ENCODE results near the gene TNS4.

Gene TNS4

DNA sequence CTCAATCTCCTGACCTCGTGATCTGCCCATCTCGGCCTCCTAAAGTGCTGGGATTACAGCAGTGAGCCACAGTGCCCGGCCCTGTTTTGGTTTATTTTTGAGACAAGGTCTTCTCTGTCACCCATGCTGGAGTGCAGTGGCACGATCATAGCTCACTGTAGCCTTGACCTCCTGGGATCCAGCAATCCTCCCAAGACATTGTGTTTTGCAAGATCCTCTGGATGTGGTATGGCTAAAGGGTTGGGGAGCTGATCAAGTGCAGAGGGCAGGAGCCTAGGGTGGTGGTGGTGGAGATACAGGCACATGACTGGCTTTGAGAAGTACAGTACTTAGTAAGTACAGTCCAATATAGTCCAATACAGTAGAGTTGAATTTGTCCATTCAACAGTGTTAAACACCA is 16.6 kb upstream of the TNS4 start:
- no peak for DNase-seq (ENCODE audit: low spot score)

DNA sequence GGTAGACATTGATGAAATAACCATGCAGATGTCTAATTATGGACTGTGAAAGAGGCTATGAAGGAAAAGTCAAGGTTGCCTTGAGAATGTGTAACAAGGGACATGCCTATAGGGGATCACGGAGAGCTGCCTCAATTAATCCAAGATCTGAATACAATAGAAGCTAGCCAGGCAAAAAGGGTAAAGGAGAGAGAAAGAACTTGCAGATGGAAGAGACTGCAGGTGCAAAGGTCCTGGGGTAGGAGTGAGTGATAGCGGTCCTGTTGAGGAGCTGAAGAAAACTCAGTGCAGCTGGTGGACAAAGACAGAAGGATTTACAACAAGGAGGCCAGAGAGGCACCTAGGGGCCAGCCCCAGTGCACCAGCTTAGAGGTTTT is 15.9 kb upstream of the TNS4 start:
- no peak for DNase-seq (ENCODE audit: low spot score)

DNA sequence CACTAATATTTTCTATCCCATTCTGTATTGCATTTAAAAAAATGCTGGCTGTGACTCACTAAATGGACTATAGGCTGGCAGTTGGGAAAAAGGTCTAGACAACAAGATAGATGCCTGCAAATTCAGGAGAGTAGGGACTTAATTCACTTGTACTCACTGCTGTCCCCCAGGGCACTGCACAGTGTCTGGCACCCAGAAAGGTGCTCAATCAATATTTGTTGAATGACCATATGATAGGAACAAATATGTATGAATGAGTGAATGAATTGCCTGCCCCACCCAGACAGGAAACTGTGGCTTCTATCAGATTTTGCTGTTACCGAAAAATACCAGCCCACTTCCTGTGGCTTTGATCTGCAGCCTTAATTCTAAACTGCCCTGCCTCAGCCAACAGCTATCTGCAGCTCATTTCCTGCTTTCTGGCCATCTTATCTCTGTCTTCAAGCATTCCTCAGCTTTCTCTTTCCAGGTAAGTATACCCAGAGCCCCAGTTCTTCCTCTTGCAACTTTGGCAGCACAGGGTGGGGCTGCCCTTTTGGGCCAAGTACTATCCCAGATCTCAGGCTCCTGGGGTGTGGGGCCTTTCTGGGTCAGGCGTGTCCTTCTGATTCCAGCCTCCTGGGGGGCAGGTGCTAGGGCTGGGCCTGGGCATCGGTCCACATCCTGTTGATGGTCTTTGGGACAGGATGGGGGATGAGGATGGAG is 15.3 kb upstream of the TNS4 start:
- no peak for DNase-seq (ENCODE audit: low spot score)

DNA sequence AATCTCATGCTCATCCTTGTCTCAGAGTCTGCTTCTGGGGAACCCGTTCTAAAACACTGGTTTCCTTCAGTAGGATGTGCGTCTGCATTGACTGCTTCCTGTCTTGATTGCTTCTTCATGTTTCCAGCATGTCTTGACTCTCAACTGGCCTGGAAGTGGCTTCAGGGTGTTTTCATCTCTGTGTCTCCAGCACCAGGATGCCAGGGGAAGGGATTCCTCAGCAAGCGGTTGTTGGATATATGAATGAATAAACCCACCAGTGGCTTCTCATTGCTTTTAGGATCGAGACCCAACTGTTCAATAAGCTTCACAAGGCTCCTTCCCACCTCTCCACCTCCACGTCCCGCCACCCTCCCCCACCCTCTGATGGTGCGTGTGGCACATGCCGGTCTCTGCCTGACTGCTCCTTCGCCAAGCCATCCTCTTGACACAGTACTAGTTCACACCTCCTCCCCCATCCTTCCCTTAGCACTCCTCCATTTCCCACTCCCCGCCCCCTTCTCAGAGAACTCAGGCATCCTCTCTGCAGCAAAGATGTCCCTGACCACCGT is 14.1 kb upstream of the TNS4 start:
- DNase-seq (ENCODE audit: low spot score) = no peak

DNA sequence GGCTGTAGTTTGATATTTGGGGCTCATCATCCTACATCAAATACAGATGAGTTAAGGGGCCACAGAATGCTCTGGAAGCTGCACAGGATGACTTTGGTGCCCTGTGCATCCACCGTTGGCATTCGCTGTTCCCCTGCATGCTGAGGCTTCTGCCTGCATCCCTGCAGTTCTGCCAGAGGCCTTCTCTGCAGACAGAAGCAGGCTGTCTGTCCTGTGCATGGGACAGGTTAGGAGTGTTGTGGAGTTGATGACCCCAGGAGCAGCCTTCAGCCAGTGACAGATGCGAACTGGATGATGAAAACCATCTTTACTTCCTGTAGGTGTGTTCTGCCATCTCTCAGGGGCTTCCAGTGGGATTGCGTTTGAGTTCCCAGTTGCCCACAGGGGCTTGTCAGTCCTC is 13.6 kb upstream of the TNS4 start:
- DNase-seq (ENCODE audit: low spot score) = no peak

DNA sequence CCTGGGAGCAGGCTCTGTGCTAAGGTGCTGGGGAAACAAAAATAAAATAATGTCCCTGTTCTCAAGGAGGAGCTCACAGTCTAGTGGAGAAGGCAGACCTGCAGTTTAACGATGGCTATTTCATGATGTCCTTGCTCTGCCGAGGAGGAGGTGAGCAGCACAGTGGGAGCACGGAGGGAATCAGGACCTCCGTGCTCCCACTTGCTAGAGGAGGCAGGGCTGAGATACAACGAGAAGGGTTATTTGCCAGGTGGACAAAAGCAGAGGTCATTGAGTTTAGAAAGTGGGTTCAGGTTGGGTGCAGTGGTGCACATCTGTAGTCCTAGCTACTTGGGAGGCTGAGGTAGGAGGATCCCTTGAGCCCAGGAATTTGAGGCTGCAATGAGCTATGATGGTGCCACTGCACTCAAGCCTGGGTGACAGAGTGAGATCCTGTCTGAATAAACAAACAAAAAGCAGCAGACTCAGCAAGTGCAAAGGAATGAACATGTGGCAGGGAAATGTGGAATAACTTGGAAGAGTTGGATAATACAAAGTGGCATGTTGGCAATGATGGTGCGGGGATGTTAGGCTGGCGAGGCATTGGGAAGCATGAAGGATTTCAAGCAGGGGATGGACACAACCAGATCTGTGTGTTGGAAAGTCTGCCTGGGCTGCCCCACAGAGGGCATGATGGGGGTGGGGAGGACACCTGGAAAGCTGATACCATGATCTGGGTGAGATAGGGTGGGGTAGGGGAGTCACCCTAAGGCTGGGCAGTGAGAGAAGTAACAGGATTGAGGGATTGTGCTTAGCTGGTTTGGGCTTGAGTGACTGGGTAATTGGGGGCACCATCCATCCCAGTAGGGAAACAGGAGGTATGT is 12.8 kb upstream of the TNS4 start:
- DNase-seq (ENCODE audit: low spot score) = no peak

DNA sequence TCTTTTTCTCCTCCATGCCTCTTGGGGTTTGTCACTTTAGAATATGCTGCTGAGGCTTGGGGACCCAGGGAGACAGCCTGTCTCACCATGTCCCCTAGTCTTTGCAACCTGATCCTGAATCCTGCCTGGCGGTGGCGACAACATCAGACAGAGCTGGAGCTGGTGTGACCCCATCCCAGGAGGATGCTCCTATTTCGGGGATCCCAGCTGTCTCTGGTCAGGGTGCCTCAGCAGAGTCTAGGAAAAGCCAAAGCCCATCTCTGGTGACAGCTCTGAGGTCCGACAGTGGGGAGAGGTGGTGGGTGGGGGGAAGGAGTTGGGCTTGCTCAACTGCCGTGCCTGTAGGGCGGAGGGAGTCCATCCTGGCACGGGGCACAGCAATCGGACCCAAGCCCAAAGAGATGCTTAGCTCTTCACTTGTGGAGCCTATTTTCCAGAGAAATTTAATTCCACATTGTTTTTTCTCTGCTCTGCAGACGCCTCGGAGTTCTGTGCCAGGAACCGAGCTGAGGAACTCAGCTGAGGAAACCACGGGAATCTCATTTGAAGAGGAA is 10.3 kb upstream of the TNS4 start:
- no peak for DNase-seq (ENCODE audit: low spot score)

DNA sequence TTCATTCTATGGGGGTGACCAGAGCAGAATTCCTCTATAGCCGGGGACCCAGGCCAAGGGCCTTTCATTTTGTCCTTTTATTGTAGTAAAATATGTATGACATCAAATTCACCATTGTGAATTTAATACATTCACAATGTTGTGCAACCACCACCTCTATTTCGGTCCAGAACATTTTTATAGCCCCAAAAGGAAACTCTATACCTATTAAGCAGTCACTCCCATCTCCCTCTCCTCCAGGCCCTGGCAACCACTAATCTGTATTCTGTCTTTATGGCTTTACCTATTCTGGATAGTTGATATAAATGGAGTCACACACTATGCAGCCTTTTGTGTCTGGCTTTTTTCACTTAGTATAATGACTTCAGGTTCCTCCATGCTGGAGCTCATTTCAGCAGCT is 9.7 kb upstream of the TNS4 start:
- DNase-seq (ENCODE audit: low spot score) = no peak

DNA sequence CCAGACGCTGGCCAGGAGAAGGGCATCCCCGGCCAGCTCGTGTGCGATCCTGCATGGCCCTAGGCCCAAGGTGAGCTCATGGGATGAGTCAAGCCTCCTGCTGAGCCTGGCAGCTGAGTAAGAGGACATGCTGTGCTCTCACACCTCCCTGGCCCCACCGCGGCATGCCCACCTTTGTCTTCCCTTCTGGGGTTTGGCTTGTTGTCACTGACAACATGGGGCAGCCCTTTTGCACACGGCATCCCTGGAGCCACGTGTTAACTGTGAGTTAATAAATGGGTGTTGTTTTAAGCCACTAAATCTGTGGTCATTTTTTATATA is 8.9 kb upstream of the TNS4 start:
- DNase-seq (ENCODE audit: low spot score) = no peak

DNA sequence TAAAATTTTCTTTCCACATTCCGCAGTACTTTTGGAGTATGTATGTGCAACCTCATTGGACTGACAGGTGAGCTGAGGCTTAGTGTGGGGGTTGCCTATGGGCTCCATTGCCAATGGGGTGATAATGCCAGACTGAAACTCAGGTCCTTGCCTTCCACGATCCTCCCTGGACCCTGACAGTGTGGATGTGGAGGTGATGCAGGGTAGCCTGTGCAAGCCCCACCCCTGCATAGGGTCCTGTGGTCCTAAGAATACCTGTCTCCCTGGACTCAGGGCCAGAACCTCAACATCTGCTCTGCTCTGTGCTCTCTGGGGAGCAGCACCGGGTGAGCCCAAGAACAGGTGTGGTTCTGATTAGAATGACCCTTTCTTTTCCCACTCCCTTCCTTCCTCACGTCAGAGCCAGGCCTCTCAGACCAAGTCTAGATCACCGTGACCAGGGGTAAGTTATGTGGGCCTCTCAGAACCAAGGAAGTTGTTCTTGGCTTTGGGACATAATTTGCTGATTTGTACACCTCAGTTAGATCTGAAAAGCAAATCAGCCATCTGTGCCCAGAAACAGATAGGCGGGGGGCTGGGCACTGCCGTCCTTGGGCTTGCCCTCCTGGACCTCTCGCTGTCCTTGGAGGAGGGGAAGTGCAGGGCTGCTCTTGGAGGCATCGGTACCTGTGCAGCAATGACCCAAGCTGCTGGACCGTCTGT is 8.4 kb upstream of the TNS4 start:
- no peak for DNase-seq (ENCODE audit: low spot score)

DNA sequence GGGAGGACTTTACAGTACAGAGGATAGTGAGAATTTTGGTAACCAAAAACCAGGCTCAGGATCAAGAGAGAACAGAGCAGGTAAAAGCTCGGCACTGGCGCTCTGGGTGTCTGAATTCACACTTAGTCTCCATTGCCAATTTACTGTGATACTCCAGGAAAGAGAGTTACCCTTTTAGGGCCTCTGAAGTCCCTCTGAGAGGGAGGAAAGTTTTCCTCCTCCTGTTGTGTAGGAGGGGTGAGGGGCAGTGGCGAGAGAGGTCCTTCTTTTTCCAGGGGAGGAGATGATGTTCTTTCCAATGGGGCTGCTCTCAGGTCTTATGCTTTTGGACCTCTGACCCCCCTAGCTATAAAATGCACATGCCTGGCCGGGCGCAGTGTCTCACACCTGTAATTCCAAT is 5.4 kb upstream of the TNS4 start:
- DNase-seq (ENCODE audit: low spot score) = no peak

DNA sequence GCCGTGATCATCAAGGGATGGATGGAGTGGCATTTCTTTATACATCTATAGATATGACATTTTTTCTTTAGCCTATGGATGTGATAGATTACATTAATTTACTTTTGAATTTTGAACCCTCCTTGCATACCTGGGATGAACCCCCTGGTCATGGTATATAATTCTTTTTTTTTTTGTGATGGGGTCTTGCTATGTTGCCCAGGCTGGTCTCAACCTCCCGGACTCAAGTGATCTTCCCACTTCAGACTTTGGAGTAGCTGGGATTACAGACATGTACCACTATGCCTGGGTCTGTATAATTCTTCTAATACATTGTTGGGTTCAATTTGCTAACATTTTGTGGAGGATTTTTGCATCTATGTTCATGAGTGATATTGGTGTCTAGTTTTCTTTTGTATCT is 1.7 kb upstream of the TNS4 start:
- no peak for DNase-seq (ENCODE audit: low spot score)

DNA sequence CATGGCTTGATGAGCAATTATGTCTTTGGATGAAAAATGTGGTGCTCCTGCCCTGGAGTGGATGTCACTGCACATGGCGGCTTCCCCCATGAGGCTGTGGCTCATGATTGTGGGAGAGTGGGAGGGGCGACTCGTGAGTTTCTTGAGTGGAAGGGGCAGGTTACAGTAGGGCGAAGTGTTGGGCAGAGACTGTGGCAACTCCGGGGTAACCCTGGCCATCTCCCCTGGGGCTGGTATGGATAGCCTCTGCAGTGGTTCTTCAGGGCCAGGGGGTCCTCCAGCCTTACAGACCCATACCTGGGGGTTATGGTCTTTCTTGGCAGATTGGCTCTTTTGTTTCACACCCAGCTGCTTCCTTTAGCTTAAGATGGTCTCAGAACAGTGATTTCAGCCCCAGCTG is 1.3 kb upstream of the TNS4 start:
- DNase-seq (ENCODE audit: low spot score) = no peak

DNA sequence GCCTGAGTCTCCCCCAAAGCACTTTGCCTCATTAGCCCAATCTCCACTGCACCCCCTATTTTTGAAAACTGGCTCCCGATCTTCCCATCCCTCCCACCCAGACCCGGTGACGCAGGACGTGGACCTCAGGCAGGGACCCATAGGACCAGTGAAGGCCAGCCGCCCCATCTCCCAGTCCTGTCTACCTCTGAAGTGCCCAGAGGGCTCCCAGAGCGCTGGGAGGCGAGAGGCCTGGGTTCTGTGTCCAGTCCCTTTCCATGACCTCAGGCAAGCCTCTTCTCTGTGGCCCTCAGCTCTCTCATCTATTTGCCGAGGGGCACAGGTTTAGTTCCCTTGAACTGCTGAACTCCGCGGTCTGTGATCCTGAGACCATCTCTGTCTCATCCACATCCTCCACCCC is 714 bp downstream of the TNS4 start:
- DNase-seq (ENCODE audit: low spot score) = no peak

DNA sequence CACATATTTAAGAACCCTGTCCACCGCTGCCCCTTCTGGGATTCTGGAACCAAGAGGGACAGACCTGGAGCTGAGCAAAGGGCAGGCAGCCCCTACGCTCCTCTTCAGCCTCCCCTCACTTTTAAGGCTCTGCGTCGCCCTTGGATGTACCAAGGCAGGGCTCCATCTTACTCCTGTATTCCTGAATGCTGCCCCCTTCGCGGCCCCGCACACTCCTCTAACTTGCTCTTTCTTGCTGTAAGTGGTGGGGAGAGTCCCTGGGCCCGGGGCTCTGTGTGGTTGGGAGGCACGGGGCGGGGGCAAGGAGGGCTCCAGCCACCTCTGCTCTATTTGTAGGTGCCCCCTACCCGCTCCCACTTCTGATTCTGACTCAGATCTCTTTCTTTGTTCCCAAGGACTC is 1.2 kb downstream of the TNS4 start:
- DNase-seq (ENCODE audit: low spot score) = no peak

DNA sequence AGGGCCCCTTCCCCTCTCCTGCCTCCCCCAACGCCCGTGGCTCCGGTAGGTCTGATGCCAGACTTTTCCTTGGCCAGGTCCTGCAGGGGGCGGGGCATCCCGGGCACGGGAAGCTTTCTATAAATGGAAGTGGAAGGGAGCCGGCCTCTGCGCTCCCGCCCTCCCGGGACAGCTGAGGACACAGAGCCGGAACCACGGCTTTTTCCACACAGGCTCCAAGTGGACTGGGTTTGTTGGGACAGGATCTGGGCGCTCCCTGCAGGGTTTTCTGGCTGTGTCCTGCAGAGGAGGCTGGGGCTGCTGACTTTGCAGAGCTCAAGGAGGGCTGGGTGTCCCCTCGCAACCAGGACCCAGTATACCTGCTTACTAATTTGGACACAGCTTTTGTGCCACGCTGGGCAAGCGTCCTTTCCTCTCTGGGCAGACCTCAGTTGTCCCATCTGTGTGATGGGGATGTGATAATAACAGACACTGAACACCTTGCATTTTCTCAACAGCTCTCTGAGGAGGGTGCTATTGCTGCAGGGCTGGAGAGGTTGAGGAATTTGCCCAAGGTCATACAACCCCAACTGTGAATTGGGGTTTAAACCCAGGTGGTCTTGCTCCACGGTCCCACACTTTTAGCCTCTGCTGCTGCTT is 1.8 kb downstream of the TNS4 start:
- DNase-seq (ENCODE audit: low spot score) = no peak

DNA sequence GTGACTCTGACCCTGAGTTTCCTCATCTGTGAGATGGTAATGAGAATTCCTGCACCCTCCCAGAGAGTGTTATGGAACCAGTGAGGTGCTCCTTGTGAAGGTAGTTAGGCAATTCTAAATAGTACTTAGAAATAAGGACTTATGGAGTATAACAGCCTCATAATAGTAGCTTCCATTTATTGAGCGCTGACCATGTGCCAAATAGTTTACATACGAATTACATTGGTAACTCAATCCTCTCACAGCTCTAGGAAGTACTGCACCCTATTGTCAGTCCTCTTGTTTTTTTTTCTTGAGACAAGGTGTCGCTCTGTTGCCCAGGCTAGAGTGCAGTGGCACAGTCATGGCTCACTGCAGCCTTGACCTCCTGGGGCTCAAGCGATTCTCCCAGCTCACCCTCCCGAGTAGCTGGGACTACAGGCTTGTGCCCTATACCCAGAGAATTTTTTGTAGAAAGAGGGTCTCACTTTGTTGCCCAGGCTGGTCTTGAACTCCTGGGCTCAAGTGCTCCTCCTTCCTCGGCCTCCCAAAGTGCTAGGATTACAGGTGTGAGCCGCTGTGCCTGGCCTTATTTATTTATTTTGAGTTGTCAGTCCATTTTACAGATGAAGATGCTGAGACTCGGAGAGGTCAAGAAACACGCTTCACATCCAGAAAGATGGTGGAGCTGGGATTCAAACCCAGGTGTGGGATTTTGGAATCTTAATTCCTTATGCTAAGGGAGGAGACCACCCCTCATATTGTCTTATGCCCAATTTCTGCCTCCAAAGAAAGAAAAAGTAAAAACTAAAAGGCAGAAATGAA is 2.9 kb downstream of the TNS4 start:
- DNase-seq (ENCODE audit: low spot score) = no peak

DNA sequence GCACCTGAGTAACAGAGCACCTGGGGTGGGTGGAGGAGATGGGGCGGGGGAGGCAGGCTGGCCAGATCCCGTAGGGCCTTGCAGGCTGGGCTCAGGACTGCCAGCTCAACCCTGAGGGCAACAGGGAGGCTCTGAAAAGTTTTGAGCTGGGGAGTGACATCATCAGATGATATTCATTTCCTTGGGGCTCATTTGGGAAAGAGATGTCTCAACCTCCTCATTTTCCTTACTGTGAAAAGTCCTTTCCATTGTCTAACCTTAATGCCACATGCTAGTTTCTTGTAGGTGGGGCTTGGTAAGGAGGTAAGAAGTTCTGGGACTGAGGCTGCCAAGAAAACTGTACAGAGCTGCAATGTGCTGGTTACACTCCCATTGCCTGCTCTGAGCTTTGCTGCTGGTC is 3.7 kb downstream of the TNS4 start:
- no peak for DNase-seq (ENCODE audit: low spot score)

DNA sequence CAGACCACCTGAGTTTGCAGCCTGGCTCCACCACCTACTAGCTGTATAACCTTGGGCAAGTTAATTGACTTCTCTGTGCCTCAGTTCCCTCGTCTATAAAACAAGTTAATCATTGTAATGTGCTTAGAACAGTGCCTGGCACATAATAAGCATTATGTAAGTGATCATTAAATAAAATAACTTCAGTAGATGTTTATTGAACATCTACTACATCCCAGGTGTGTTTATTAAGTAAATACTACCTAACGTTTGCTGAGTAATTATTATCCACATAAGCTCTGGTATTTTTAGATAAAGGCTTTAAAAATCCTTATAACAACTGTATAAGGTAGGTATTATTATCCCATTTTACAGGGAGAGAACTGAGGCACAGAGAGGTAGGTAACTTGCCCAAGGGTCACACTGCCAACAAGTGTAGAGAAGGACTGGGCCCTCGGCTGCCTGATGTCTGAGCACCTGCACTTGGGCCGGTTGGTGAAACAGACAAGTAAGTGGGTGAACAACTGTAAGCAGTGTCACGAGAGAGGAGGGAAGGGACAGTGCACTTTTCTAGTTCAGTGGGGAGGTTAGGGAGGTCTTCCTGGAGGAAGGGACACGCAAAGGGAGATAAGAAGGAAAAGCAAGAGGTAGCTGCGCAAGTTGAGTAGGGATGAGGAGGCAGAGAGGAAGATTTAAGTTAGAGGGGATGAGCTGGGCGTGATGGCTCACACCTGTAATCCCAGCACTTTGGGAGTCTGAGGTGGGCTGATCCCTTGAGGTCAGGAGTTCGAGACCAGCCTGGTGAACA is 4.6 kb downstream of the TNS4 start:
- DNase-seq (ENCODE audit: low spot score) = no peak

DNA sequence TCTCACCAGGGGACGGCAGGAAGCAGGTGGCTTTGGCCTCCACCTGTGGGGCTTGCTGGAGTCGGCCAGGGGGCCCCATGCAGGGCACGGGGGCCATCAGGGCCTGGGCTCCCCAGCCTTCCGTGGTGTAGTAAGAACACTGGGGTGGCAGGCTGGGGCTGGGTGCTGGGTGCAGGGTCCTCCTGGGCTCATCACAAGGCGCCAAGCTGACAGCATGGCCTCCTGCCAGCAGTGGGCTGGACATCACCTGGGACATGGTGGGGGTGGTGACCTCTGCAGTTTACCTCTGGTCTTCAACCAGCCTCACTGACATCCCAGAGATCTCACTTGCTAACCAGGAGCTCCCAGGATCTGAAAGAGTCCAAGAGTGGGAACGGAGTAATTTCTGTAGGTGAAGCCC is 5.3 kb downstream of the TNS4 start:
- no peak for DNase-seq (ENCODE audit: low spot score)

DNA sequence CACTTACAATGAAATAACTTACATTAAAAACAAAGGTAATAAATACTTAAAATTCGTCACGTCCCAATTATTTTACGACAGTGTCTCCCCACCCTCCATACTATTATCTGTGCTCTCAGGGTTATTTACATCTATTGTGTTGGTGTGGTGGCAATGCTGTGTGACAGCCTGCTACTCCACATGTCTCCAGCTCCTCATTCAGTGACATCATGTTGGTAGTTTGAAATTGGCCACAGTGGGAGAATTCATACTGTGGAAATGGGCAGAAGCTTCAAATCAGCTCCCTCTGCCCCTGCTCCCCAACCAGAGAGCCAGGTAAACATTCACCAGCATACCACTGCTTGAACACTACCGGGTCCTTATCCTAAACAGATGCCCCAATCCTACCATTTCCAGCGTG is 6.3 kb downstream of the TNS4 start:
- DNase-seq (ENCODE audit: low spot score) = no peak
